Activated CD4-positive, CD25-positive, alpha-beta regulatory T cell treated with anti-CD3 and anti-CD28 coated beads, Interleukin-2, amount 50 U/mL, for 16 hours (primary cell): Measurements from ENCODE around the gene ARHGAP42.

Experiments
- DNase-seq: peaks from one replicate; pipeline ENCODE4 v3.0.0-alpha.2; 2020; ENCODE audit warnings: low read depth, low spot score

ARHGAP42 gene

DNA sequence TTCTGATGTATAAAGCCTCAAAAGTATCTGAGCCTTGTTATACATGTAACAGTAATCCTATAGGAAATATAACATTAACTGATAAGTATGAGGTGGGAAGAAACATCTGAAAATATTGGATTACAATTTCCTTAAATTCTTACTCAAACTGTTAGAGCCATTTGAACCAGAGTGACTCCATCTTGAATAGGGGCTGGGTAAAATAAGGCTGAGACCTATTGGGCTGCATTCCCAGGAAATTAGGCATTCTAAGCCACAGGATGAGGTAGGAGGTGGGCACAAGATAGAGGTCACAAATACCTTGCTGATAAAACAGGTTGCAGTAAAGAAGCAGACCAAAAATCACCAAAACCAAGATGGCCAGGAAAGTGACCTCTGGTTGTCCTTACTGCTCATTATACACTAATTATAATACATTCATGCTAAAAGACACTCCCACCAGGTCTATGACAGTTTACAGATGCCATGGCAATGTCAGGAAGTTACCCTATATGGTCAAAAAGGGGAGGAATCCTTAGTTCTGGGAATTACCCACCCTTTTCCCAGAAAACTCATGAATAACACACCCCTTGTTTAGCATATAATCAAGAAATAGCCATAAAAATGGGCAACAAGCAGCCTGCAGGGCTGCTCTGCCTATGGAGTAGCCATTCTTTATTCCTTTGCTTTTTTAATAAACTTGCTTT lies 327.7 kb downstream of the ARHGAP42 start:
- DNase-seq, result no peak

DNA sequence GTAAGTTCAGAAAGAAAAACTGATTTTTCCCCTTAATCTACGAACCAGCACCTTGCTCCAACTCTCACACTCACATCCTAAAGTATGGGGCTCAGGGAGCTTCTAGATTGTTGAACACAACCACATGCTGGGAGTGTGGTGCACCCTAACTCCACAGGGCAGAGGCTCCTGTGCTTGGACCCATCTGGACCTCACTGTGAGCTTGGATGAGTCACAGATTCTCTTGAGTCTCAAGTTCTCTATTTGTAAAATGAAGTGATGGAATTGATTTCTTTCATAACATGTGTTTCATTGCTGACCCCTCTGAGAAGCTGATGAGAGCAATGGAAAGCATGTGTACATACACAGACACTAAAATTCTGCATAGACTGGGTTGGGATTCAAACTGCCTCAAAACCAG lies 332.8 kb downstream of the ARHGAP42 start:
- no peak for DNase-seq

DNA sequence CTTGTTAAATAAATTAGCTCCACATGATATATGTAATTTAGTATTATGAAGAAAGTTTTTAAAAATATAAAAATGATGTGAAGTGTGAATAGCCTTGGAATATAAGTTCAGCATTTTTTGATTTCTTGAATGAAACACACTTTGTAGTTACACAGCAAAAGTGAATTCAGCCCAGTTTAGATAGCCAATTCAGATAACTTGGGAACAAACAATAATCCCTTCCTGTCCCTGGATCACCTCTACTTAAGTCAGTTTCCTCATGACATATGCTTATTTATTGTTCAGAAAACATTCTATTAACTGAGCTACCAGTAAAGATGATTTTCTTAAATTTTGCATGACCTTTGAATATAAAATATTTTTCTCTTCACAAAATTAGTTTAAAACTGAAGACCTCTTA lies 335.2 kb downstream of the ARHGAP42 start:
- no peak for DNase-seq

GRCh38 chr11:101028644-101029043 lies 341.6 kb downstream of the ARHGAP42 start:
- no peak for DNase-seq

- DNase-seq, result no peak
Observed at GRCh38 chr11:101030015-101030414, 342.9 kb downstream of the ARHGAP42 start.

GRCh38 chr11:101030692-101031091 lies 343.6 kb downstream of the ARHGAP42 start:
- DNase-seq, result no peak

DNA sequence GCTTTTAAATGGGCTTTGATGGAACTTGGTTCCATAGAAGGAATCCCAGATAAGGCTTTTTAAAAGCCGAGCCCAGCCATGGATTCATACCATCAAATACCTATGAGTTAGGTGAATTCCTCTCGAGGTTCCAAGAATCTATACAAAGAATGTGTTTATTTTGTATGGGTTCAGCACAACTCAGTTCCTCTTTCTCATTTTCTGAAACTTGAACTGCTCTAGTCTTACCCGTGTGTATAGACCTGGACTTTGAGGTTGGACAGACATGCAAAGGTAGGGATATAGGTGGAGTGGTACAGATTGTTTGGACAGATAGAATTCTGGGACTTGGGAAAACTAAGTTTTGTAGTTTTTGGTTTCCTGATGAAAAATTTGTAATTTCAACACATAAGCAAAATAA lies 344.6 kb downstream of the ARHGAP42 start:
- DNase-seq, result no peak

DNA sequence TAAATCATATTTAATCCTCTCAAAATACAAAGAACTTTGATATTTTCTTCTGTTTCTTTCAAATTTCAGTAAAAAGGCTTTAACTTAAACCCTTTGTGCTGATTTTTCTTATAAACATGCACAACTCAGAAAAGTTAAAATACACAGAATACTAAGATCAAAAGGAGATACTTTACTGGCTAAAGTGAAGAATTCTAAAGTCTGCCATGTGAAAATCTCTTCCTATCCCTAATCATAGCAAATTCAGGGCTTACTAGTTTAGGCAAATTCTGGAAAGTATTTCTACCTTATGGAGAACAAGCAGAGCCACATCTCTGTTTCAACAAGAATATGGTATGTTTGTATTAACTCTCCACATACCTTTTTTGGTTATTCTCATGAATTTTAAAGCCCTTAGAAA lies 345.9 kb downstream of the ARHGAP42 start:
- no peak for DNase-seq

DNA sequence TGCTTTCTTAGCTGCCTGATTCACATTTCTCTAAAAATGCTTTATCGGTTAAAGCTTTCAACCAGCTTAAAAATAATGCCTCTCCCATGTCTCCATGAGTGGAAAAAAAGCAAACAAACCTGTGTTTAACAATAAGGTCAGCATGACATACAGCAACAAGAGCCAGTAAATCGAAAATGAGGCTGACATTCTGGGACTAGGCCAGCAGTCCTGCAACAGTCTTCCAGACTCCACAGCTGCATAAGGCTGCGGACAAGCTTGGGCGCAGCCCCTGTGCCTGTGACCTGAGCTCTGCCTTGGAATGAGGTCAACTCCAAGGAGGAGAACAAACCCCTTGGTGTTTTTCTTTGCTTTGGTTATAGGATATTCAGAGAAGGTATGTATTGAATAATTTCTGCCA lies 347.0 kb downstream of the ARHGAP42 start:
- no peak for DNase-seq

GRCh38 chr11:101035872-101036271 lies 348.8 kb downstream of the ARHGAP42 start:
- DNase-seq, result no peak
